MCF 10A (cell line): ENCODE data around the gene ATG9B. TPM values are rescaled to one million over a fixed set of nuclear protein-coding genes. Genes with fewer than 3 reads are reported as not detected.

Source experiments
- BruUV-seq: library from RNA; stranded (reverse); fragments of 400-500 nt; replicated peaks from 2 replicates; lab custom pipeline; 2021; lab: Mats Ljungman, UMichigan
- CTCF ChIA-PET: fragments of 300-600 bp; sonication (Branson Sonifier 250); formaldehyde crosslinking; extraction: SDS; loops from one replicate; lab custom pipeline; 2021; ENCODE audit warnings: antibody characterized with exemption, inconsistent platforms; lab: Yijun Ruan, JAX
- POLR2A ChIA-PET: fragments of 300-600, 350-650 bp; sonication (Branson Sonifier 250); formaldehyde crosslinking; extraction: SDS; loops from one replicate; lab custom pipeline; 2020; ENCODE audit warnings: antibody characterized with exemption, inconsistent platforms; lab: Yijun Ruan, JAX
- DNase-seq: peaks from one replicate; pipeline ENCODE4 v3.0.0-alpha.2; 2018; ENCODE audit not compliant: unreplicated experiment
- H3K27ac Mint-ChIP-seq: one replicate; pipeline ENCODE4 v1.8.0; 2022; ENCODE audit warnings: mild to moderate bottlenecking, low read depth, mixed read lengths; ENCODE audit not compliant: unreplicated experiment
- H3K27me3 Mint-ChIP-seq: one replicate; pipeline ENCODE4 v1.8.0; 2022; ENCODE audit warnings: mixed read lengths; ENCODE audit not compliant: insufficient read depth, unreplicated experiment
- H3K36me3 Mint-ChIP-seq: one replicate; pipeline ENCODE4 v1.8.0; 2022; ENCODE audit warnings: mild to moderate bottlenecking, moderate library complexity, mixed read lengths; ENCODE audit not compliant: insufficient read depth, unreplicated experiment
- H3K4me1 Mint-ChIP-seq: one replicate; pipeline ENCODE4 v1.8.0; 2022; ENCODE audit warnings: mixed read lengths; ENCODE audit not compliant: insufficient read depth, unreplicated experiment
- H3K4me3 Mint-ChIP-seq: one replicate; pipeline ENCODE4 v1.8.0; 2022; ENCODE audit warnings: mild to moderate bottlenecking, moderate library complexity, mixed read lengths; ENCODE audit not compliant: unreplicated experiment
- H3K9me3 Mint-ChIP-seq: one replicate; pipeline ENCODE4 v1.8.0; 2022; ENCODE audit warnings: mixed read lengths; ENCODE audit not compliant: unreplicated experiment
- CTCF ChIP-seq: fragments of 200-600 bp; IDR thresholded peaks from one replicate; pipeline ENCODE4 v1.8.0; 2022; ENCODE audit warnings: antibody characterized with exemption, mild to moderate bottlenecking; ENCODE audit not compliant: unreplicated experiment
- intact Hi-C: fragments of 100-400 bp; cut with micrococcal nuclease; formaldehyde crosslinking; loops from 2 replicates; pipeline ENCODE4 v1.14.1; 2022
- total RNA-seq: library from RNA; stranded (reverse); gene quantifications from 2 replicates; pipeline ENCODE4 v1.2.3, GENCODE V29; 2022

Gene ATG9B
- total RNA-seq, 1 experiment from 2014 or later: 0.12 TPM

- DNase-seq: no peak
- ChIA-PET POLR2A (interaction anchor here (0.7 kb wide), 1 partner anchor 653 kb away, joined by 3 read pairs; no protein-coding TSS in a partner anchor), CTCF (interaction anchor here (0.8 to 2.3 kb wide), 4 partner anchors 11 to 108 kb away, joined by 3 to 11 read pairs (median 4); no protein-coding TSS in a partner anchor)
- no peak for TF ChIP-seq CTCF
- Mint-ChIP-seq H3K27ac (no peak overlapping the region), H3K9me3 (no peaks in the 10 kb centered on the region), H3K4me1 (peaks cover 12% of the 10 kb centered on the region), H3K27me3 (peaks cover 10% of the 10 kb centered on the region), H3K36me3 (no peaks in the 10 kb centered on the region), H3K4me3 (no peak overlapping the region)
- BruUV-seq: no TSS peak
- intact Hi-C loops: no loop called here
Observed at GRCh38 chr7:151006590-151007300, 17.5 kb downstream of the ATG9B start.

- CTCF ChIA-PET: interaction anchor here (0.5 to 1.5 kb wide), 3 partner anchors 12 to 107 kb away, joined by 3 to 5 read pairs (median 4); no protein-coding TSS in a partner anchor
- no peak overlapping the region for H3K4me3 Mint-ChIP-seq
- peaks cover 11% of the 10 kb centered on the region for H3K4me1 Mint-ChIP-seq
- BruUV-seq: no TSS peak
- no peak for TF ChIP-seq CTCF
- no peaks in the 10 kb centered on the region for H3K36me3 Mint-ChIP-seq
- peaks cover 10% of the 10 kb centered on the region for H3K27me3 Mint-ChIP-seq
- no peak for DNase-seq
- intact Hi-C loops: no loop called here
- POLR2A ChIA-PET: no interaction called here
- no peak overlapping the region for H3K27ac Mint-ChIP-seq
- no peaks in the 10 kb centered on the region for H3K9me3 Mint-ChIP-seq
Observed at GRCh38 chr7:151005566-151005965, 18.7 kb downstream of the ATG9B start.

- no TSS peak for BruUV-seq
- DNase-seq: no peak
- CTCF ChIA-PET: interaction anchor here (0.8 kb wide), 1 partner anchor 47 kb away, joined by 3 read pairs; no protein-coding TSS in a partner anchor
- no peaks in the 10 kb centered on the region for H3K36me3 Mint-ChIP-seq
- H3K9me3 Mint-ChIP-seq: no peaks in the 10 kb centered on the region
- intact Hi-C loops: no loop called here
- no peak overlapping the region for H3K4me3 Mint-ChIP-seq
- H3K27me3 Mint-ChIP-seq: peaks cover 10% of the 10 kb centered on the region
- TF ChIP-seq CTCF: no peak
- H3K27ac Mint-ChIP-seq: no peak overlapping the region
- peaks cover 11% of the 10 kb centered on the region for H3K4me1 Mint-ChIP-seq
- POLR2A ChIA-PET: no interaction called here
Observed at GRCh38 chr7:151003572-151003971, 20.7 kb downstream of the ATG9B start.

- H3K36me3 Mint-ChIP-seq: peaks cover 6% of the 10 kb centered on the region
- H3K4me1 Mint-ChIP-seq: no peaks in the 10 kb centered on the region
- intact Hi-C loops: no loop called here
- TF ChIP-seq CTCF: no peak
- no peak overlapping the region for H3K4me3 Mint-ChIP-seq
- BruUV-seq: no TSS peak
- CTCF ChIA-PET: no interaction called here
- no peaks in the 10 kb centered on the region for H3K9me3 Mint-ChIP-seq
- POLR2A ChIA-PET: interaction anchor here (0.7 kb wide), 1 partner anchor 1250 kb away, joined by 3 read pairs; no protein-coding TSS in a partner anchor
- DNase-seq: no peak
- no peak overlapping the region for H3K27ac Mint-ChIP-seq
- H3K27me3 Mint-ChIP-seq: peaks cover 10% of the 10 kb centered on the region
Observed at GRCh38 chr7:151001546-151001945, 22.7 kb downstream of the ATG9B start.
